KMS-11 (cell line): ENCODE data around the gene TANGO6.
A peak's percentile ranks its signal among the peaks of the same experiment; 100 is the strongest.

Experiments
- H2AFZ ChIP-seq: fragments of 200-600 bp; sonication (generic); 2 replicates; pipeline ENCODE4 v1.6.1; 2016; ENCODE audit warnings: antibody characterized with exemption, mixed run types, low read depth
- H3K27ac ChIP-seq: fragments of 200-600 bp; sonication (generic); 2 replicates; pipeline ENCODE4 v1.6.1; 2016; ENCODE audit warnings: mild to moderate bottlenecking, mixed run types
- H3K27me3 ChIP-seq: fragments of 200-600 bp; sonication (generic); 2 replicates; pipeline ENCODE4 v1.6.1; 2017; ENCODE audit warnings: mild to moderate bottlenecking, low read depth, mixed run types, moderate library complexity; ENCODE audit not compliant: insufficient read depth
- H3K36me3 ChIP-seq: fragments of 200-600 bp; sonication (generic); 2 replicates; pipeline ENCODE4 v1.6.1; 2017; ENCODE audit warnings: mild to moderate bottlenecking, mixed run types; ENCODE audit not compliant: insufficient read depth
- H3K4me1 ChIP-seq: fragments of 200-600 bp; sonication (generic); 2 replicates; pipeline ENCODE4 v1.6.1; 2016; ENCODE audit warnings: mild to moderate bottlenecking, low read depth, mixed run types; ENCODE audit not compliant: poor library complexity, severe bottlenecking
- H3K4me2 ChIP-seq: fragments of 200-600 bp; sonication (generic); 2 replicates; pipeline ENCODE4 v1.7.0; 2016; ENCODE audit warnings: mild to moderate bottlenecking, mixed run types
- H3K4me3 ChIP-seq: fragments of 200-600 bp; sonication (generic); IDR thresholded peaks from 2 replicates; pipeline ENCODE4 v1.6.1; 2017; ENCODE audit warnings: low read depth, low read length, mixed read lengths; ENCODE audit not compliant: insufficient read depth
- H3K79me2 ChIP-seq: fragments of 200-600 bp; sonication (generic); 2 replicates; pipeline ENCODE4 v1.6.1; 2016; ENCODE audit warnings: low read depth, mixed run types; ENCODE audit not compliant: insufficient read depth
- H3K9ac ChIP-seq: fragments of 200-600 bp; sonication (generic); 2 replicates; pipeline ENCODE4 v1.6.1; 2016; ENCODE audit warnings: mild to moderate bottlenecking, mixed run types
- H4K20me1 ChIP-seq: fragments of 200-600 bp; sonication (generic); 2 replicates; pipeline ENCODE4 v1.6.1; 2016; ENCODE audit warnings: mild to moderate bottlenecking, mixed run types; ENCODE audit not compliant: insufficient read depth
- CTCF ChIP-seq: fragments of 200-600 bp; sonication (generic); conservative IDR thresholded peaks from 2 replicates; pipeline ENCODE4 v1.6.1; 2017; ENCODE audit warnings: low read depth, mild to moderate bottlenecking, antibody characterized with exemption, low read length, moderate library complexity, mixed read lengths

Gene TANGO6

DNA sequence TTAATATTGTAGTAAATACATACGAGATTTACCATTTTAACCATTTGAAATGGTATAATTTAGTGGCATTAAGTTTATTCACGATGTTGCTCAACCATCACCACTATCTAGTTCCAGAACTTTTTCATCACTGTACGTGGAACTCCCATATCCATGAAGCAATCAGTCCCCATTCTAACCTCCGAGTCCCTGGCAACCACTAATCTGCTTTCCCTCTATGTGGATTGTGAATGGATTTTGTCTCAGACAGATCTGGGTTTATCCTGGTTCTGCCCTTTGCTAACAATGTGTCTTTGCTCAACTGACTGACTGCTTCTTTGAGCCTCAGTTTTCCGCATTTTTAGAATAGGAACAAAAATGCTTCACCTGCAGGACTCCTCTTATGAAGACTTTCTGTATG lies 51.4 kb downstream of the TANGO6 start:
- Histone ChIP-seq H3K79me2 (no peaks in the 10 kb centered on the region), H3K4me3 (no peak overlapping the region), H3K4me1 (no peaks in the 10 kb centered on the region), H3K27ac (no peak overlapping the region), H3K4me2 (no peak overlapping the region), H4K20me1 (no peaks in the 10 kb centered on the region), H3K9ac (no peak overlapping the region), H2AFZ (no peak overlapping the region), H3K36me3 (no peaks in the 10 kb centered on the region), H3K27me3 (no peaks in the 10 kb centered on the region)
- TF ChIP-seq CTCF, result no peak

DNA sequence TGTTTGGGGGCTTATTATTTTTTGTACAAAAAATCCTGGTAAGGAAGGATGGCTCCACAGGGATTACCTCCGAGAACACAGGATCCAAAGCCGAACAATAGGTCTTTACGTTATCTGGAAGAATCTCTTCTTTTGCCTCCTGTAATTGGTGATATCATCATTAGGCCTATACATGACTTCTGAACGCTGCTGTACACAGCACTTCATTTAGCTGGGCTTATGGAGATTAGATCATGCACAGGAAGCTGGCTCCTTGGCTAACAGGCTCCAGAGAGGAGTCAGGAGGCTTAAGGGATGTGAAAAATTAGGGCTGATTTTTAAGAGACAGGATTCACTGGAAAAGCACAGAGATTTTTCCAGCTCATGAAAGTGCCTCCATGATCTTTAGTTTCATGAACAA lies 54.7 kb downstream of the TANGO6 start:
- H3K36me3 ChIP-seq, result no peaks in the 10 kb centered on the region
- H3K27me3 ChIP-seq, result no peaks in the 10 kb centered on the region
- no peaks in the 10 kb centered on the region for H4K20me1 ChIP-seq
- H3K27ac ChIP-seq, result no peak overlapping the region
- H3K4me2 ChIP-seq, result no peak overlapping the region
- TF ChIP-seq CTCF, result no peak
- no peaks in the 10 kb centered on the region for H3K4me1 ChIP-seq
- H3K79me2 ChIP-seq, result no peaks in the 10 kb centered on the region
- H3K9ac ChIP-seq, result no peak overlapping the region
- no peak overlapping the region for H3K4me3 ChIP-seq
- no peak overlapping the region for H2AFZ ChIP-seq

- Histone ChIP-seq H2AFZ (no peak overlapping the region), H3K4me3 (no peak overlapping the region), H3K4me1 (no peaks in the 10 kb centered on the region), H4K20me1 (no peaks in the 10 kb centered on the region), H3K27ac (no peak overlapping the region), H3K27me3 (no peaks in the 10 kb centered on the region), H3K4me2 (no peak overlapping the region), H3K9ac (no peak overlapping the region), H3K79me2 (no peaks in the 10 kb centered on the region), H3K36me3 (no peaks in the 10 kb centered on the region)
- TF ChIP-seq CTCF, result no peak
These were observed 56.7 kb downstream of the TANGO6 start for GRCh38 chr16:68900009-68900408.

- no peaks in the 10 kb centered on the region for H4K20me1 ChIP-seq
- peak; percentile 52 for TF ChIP-seq CTCF
- no peaks in the 10 kb centered on the region for H3K4me1 ChIP-seq
- no peak overlapping the region for H3K27ac ChIP-seq
- no peak overlapping the region for H3K9ac ChIP-seq
- no peak overlapping the region for H2AFZ ChIP-seq
- no peak overlapping the region for H3K4me2 ChIP-seq
- H3K4me3 ChIP-seq, result no peak overlapping the region
- no peaks in the 10 kb centered on the region for H3K36me3 ChIP-seq
- H3K79me2 ChIP-seq, result no peaks in the 10 kb centered on the region
- no peaks in the 10 kb centered on the region for H3K27me3 ChIP-seq
These were observed 59.0 kb downstream of the TANGO6 start for GRCh38 chr16:68902003-68902968.
